Glomerular visceral epithelial cell (primary cell): ENCODE data around the gene HEATR3.
A peak's percentile ranks its signal among the peaks of the same experiment; 100 is the strongest.

ENCODE experiments used
- DNase-seq: peaks from one replicate; pipeline ENCODE4 v3.0.0-alpha.2; 2016; ENCODE audit errors: extremely low spot score

The HEATR3 gene

DNA sequence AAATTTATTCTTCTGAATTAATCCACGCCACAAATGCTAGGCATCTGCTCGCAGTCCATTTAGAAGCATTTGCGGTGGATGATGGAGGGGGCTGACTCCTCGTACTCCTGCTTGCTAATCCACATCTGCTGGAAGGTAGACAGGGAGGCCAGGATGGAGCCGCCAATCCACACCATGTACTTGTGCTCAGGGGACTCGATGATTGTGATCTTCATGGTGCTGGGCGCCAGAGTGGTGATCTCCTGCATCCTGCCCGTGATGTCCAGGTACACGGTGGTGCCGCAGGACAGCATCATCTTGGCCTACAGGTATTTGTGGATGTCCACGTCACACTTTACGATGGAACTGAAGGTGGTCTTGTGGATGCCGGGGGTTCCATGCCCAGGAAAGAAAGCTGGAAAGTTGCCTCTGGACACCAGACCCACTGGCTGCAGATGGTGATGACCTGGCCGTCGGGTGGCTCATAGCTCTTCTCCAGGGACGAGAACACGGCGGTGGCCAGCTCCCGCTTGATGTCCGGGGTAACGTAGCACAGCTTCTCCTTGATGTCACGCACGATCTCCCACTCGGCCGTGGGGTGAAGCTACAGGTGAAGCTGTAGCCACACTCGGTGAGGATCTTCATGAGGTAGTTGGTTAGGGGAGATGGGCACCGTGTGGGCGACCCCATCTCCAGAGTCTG is 7.5 kb upstream of the HEATR3 start:
- DNase-seq, result no peak

DNA sequence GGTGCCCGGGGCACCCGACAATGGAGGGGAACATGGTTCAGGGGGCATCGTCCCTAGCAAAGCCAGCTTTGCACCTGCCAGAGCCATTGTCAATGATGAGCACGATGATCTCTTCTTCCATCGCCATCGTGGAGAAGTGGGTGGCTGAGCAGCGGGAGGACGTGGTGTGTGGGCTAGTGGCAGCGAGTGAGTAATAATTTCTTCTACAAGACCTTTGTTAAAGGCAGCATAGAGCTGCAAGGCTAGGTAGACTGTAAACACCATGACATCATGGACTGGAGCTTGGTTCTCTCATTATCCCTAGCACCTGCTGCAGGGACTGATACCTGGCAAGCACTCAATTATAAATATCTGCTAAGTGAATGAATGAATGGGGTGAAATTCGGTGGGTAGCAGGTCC is 6.7 kb upstream of the HEATR3 start:
- DNase-seq, result no peak

DNA sequence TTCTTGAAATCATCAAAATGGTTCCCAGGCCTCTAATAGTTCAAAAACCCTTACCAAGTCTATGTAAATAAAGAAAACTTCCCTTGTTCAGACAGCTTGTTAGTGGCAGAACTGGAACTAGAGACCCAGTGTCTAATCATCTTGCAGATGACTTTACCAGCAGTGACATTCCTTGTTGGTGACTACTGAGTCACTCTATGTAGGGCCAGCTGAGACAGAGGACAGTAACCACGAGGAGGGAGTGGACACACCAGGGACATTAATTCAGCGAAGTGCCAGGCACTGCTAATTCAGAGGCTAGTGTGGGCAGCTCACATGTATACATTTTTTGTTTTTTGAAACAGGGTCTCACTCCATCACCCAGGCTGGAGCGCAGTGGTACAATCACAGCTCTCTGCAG is 6.1 kb upstream of the HEATR3 start:
- no peak for DNase-seq

DNA sequence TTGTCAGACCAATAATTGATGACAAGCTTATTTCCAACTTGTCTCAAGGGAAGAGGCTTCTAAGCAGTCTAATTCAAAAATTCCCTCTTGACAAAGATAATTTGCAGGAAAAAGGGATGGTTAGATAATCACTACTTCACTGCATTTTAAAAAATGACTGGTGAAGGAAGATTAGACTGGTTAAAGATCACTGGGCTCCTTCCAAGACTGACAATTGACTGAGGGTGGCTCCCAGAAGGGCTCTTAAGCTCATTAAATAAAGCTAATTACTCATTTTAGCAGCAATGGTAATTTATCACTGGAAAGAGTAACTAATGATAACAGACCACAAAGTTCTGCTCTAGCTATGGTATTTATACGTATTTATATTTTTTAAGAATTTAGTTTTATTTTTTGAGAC is 4.4 kb upstream of the HEATR3 start:
- no peak for DNase-seq

DNA sequence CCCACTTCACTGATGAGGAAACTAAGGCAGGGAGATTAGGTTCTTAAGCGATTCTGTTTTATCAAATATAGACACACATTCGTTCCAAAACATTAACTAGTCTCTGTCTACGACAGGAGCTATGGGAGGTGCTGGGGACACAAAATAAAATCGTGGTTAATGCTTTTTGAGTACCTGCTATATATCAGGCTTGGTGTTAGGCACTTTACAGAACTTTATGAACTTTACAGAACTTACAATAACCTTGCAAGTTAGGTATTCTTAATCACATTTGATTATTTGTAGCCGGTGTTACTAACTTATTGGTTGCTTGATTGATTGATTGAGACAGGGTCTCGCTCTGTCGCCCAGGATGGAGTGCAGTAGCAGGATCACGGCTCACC is 538 bp upstream of the HEATR3 start:
- DNase-seq, result no peak

DNA sequence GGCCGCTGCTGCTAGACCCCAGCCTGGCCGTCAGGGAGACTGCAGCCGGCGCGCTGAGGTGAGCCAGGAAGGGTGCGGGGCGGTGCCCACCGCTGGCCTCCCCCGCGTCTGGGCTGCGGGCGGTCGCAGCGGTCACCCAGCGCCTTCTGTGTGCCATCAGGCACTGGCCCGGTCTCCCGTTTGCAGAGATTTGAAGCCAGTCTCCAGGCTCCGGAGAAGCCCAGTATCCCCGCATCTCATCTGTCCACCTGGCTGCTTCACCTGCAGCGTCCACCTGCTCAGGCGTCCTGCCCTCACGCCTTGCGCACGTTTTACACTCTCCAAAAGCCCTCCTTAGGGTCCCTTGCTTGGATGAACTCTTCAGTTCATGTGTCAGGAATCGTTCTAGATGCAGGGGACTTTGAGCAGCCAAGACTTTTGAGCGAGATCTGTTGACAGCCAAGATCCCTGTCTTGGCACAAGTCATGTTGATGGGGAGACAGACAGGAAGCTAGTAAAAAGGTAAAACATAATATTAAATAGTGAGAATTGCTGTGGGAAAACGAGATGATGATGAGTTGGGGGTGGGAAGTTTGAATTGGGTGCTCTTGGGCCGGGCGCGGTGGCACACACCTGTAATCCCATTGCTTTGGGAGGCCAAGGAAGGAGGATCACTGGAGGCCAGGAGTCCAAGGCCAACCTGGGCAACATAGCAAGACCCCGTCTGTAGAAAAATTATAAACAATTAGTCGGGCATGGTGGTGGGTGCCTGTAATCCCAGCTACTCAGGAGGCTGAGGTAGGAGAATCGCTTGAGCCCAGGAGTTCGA is 916 bp downstream of the HEATR3 start:
- DNase-seq, result no peak

DNA sequence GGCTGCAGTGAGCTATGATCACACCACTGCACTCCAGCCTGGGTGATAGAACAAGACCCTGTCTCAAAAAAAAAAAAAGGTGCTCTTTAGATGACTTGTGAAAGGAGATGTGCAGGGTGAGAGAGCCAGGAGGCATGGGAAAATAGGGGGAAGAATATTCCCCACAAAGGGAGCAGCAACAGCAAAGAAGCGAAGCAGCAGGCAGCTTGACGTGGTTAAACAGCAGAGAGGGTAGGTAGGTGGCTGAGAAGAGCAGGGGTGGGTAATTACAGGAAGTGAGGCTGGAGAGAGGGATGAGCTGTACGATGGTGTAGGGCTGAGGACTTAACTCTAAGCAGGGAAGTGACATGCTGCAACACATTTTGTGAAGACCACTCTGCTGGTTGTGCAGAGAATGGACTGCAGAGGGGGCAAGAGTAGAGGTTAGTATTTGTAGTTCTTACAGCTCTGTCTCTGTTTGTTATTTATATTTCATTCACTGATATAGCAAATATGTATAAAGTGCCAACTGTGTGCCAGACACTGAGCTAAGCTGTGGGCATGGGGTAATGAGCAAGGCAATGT is 1.6 kb downstream of the HEATR3 start:
- DNase-seq, result peak; percentile 33

DNA sequence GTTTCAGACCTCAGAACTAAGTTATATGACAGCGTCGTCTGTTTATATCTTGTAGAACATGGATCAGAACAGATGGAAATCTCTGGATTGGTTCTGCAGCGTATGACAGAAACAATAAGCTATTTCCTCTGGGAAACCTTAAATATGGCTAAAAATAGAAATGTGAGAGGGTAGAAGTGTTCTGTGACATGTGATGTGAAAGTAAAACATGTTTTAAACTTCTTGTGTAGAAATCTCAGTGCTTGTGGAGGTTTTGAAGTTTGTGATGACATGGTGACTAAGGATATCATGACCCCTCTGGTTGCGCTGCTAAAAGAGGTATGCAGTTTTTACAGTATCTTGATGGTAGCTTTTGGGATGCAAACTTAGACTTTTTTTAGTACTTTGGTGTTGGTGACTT is 2.8 kb downstream of the HEATR3 start:
- no peak for DNase-seq

DNA sequence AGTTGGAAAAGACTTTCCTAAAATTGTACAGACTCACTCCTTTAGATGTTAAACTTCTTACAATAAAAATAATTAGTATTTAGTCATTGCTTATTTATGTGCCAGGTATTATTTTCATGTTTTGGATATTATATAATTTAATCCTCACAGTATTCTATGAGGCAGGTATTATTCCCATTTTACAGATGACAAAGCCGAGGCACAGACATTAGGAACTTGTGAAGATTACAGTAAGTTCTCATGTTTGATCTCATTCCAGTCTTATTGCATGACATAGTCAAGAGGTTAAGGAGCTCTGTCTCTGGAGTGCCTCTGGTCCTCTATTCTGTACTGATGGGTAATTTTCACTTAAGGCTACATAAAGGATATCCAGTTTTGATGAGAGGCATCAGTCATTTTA is 3.3 kb downstream of the HEATR3 start:
- no peak for DNase-seq

DNA sequence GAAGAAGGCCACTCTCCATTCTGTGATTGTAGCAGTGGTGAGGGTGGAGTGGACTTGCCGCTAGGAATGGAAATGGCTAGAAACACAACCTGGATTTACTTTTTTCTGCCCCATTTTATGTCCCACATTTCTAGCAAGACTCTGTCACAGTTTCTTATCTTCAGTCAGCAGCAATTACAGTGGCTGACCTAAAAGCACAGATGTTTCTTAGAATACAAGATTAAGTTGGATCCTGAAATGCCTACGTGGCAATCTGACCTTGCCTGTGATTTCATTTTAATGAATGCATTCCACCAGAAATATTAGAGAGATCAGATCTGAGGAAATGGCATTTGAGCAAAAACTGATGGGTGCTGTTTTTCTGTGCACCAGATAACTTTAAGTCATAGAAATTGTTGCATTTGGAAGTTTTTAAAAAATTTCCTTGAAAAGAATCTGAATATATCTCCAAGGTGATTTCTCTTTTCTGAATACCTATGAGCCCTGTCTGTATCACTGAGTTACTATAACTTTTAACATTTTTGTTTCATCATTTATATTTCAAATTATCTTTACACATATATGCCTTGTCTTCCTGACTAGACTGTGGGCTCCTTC is 5.4 kb downstream of the HEATR3 start:
- DNase-seq, result no peak

DNA sequence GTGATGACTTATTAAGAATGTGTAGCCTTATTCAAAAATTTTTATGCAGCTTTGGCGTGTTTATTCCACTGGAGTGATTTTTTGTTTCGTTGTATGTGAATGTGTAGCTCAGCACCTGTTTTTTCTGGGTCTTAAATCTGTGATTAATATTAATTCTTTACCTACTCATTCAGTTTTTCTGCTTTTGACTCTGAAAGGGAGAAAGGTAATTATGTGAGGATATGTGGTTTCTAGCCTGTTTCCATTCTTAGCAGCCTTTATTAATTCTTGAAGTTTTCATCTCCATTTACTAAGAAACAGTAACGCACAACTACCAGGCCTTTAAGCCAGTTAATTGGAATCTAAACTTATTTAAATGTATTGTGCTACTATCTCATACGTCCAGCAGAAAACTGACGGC is 7.0 kb downstream of the HEATR3 start:
- DNase-seq, result no peak

DNA sequence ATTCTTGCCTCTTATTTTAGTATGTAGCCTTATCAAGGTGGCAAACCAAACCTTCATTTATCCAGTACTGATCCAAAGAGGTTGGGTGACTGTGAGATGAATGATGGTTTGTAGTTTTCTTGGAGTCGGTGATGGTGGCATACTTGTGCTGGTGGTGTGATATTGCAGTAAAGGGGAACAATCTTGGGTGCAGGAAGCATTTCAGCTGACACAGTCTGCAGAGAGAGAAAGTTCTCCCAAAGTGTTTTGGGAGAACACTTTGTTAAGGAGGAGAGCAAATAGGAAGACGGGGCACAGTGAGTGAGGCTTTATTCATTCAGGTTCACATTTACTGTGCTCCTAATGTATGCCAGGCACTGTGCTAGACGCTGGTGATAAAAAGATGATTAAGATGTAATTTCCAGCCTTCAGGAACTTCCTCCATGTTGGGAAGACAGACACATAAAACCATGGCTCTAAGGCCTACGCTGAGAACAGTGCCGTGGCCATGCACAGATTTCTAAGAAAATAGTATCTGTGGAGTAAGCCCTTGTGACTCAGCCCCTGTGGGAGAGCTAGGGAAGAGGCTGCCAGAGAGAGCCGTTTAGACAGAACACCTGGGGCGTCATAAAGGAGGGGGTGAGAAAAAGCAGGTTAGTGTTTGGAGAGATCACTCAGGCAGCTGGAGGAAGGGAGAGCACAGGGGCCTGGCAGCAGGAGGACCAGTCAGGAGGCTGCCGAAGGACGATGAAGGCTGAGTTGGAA is 13.8 kb downstream of the HEATR3 start:
- DNase-seq, result no peak

DNA sequence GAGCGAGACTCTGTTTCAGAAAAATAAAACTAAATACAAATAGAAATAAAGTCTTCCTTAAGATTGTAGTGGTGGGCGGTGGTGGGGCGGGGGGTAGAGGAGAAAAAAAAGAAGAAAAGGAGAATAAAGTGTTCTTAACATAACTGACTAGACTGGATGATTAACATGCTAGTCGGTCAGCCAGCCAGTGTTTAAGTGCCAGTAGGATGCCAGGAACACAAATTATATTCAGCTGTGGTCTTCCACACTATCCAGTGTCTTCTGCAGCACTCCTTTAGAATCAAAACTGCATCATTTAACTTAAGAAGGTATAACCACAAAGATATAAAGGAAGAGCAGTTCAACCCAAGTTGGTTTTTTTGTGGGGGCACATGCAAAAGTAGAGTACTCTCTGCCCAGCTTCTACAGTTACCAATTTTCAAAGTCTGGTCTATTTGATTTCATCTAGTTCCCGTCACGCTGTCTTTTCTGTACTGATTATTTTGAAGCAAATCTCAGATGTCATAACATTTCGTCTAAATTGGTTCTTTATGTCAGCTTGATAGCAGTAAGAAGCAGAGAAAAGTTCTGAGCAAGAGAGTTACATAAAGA is 15.8 kb downstream of the HEATR3 start:
- DNase-seq, result no peak

DNA sequence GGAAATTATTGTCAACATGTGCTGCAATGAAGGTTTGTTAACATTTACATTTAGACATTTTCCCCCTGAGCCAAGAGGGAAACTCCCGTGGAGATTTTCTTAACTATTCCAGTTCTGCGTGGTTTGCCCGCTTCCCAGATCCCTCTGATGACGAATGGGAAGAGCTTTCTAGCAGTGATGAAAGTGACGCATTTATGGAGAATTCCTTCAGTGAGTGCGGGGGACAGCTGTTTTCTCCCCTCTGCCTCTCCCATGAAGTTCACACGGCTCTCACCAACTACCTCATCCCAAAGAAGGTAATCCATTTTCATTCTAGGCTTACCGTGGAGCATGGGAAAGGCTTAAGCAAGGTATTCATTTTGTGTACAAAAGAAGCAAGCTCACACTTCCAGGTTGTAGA is 18.2 kb downstream of the HEATR3 start:
- no peak for DNase-seq

DNA sequence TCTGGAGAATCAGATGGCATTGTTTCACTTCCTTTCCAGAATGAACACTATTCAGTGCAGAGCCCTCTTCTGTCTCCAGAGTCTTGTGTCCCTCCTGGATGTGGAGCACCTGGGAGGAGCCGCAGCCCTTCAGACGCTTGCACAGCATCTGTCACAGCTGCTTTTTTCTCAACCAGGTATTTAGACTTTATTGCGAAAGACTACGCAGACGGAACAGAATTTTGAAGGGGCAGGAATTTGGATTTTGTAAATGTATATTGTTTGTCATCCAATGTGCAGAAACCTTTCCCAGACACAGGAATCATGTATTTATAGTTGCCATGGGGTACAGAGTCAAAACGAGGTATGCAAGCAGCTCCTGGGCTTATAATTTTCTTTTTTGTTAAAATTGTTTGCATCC is 20.4 kb downstream of the HEATR3 start:
- DNase-seq, result no peak

DNA sequence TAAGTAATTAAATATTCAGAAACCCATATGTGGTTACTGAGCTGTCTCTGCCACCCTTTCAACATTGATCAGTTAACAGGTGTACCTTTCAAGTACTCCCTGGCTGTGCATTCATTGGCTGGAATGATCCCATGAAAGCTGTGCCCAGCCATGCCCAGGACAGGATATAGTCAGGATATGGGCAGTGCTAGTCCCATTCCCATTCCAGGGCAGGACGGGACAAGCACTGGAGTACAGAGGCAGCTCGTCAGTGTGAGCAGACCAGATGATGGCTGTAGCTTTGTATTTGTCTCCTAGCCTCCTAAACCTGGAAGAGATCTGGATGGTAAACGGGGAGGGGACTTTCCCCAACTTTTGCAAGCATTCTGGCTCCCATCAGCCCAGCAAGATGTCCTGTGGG is 22.5 kb downstream of the HEATR3 start:
- no peak for DNase-seq

DNA sequence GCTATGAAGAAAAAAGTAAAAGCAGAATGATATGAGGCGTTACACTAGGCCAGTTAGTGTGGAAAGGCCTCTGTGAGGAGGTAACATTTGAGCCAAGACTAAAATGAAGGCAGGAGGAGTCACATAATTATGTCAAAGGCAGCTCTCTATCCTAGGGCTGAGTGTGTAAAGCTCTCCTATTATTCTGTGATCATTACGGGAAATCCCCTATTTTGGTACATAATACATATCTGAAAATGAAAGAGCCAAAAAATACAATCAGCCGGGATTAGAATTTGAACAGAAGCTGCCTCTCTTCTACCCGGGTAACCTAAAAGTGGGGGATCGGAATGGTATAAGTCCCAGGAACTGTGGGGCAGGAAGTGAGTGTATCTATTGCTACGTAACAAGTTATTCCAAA is 27.1 kb downstream of the HEATR3 start:
- DNase-seq, result no peak

DNA sequence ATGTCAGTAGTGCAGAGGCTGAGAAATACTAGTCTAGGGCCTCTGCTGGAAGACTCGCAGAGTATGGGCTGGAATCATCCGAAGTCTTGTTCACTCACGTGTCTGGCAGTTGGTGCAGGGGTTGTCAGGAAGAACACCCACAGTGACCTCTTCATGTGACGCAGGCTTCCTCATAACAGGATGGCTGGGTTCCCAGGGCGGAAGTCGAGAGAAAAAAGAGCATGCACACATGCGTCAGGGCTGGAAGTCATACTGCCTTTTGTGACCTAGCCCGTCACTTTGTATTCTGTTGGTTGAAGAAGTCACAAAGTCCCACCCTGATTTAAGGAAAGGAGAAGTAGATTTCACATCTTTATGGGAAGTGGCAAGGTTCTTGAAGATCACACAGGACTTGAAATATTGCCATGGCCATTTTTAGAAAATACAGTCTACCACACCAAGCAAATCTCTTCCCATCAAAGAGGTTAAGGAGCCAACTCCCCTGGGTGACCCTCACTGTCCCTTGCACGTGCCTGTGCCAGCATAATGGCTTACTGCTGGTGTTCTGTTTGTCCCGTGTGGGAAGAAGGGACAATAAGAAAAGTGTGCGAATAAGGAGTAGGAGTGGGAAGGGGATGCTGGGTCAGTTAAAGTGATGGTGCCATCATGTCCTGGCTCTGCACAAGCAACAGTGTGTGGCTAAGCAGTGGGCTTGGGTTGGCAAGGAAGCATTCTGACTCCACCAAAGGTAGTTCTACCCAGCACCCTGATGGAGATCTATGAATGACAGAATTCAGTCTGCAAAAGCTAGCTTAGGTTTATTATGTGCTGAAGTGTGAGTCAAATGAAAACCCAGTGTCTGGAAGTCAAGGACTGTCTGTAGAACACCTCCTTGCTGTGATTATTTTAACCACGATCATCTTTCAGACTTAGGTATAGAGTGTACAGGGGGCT is 28.1 kb downstream of the HEATR3 start:
- no peak for DNase-seq

DNA sequence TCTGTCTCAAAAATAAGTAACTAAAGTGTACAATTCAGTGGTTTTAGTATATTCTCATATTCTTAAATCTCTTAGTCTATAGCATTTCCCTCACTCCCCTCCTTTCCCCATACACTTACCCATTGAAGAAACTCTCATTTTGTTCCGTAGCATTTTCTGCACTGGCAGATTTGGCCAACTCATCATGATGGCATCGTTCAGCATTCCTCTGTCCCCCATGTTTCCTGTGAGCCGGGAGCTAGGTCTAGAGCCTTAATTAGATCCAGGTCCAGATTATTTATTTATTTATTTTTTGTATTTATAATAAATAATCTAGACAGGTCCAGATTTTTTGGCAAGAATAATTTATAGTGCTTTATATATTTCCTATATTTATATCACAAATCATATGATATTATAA is 31.0 kb downstream of the HEATR3 start:
- DNase-seq, result peak; percentile 18

DNA sequence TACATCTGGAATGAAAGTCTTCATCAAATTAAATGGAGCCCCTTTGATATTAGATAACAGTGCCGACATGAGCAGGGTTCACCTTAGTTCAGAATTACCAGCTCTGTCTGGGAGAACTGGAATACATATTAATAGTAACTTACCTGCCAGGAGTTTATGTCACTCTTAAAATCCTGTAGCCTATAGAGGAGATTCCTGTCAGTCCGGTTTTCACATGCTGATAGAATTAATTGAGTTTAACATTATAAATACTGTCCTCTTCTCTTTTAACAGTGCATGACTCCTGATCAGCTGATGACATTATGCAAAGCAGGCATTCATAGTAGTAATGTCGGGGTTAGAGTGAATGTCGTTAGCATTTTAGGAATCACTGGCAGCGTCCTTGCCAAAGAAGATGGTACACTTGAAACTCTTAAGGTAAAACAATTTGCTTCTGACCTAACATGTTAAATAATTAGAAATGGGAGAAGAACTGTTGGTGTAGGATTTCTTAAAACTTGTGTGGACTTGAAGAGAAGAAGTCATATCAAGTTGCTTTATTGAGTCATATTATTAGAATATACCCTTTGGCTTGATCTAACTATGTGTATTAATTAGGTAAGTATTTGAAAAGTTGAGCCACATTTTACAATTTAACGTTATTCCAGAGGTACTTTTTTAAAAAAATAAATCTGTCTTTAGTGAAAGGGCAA is 34.3 kb downstream of the HEATR3 start:
- DNase-seq, result no peak
